Caco-2 (cell line): Measurements from ENCODE around the gene HDHD5. TPM values are rescaled to one million over a fixed set of nuclear protein-coding genes. Genes with fewer than 3 reads are reported as not detected.

Experiments used
- BruUV-seq: library from RNA; stranded (reverse); fragments of 400-500 nt; replicated peaks from 2 replicates; lab custom pipeline; 2021; lab: Mats Ljungman, UMichigan
- CTCF ChIA-PET: fragments of 300-600 bp; sonication (Branson Sonifier 250); formaldehyde crosslinking; loops from one replicate; lab custom pipeline; 2022; ENCODE audit warnings: antibody characterized with exemption; lab: Charles Lee
- POLR2A ChIA-PET: fragments of 300-600 bp; sonication (Branson Sonifier 250); formaldehyde crosslinking; loops from one replicate; lab custom pipeline; 2022; ENCODE audit warnings: antibody characterized with exemption; lab: Charles Lee
- DNase-seq, 2 experiments: peaks; one replicate each; pipeline versions ENCODE4 v3.0.0 to v3.0.0-alpha.2; 2020 to 2022
- H3K27me3 ChIP-seq: replicated peaks from 2 replicates; pipeline ENCODE4 v1.6.0; 2011; ENCODE audit warnings: low read length; ENCODE audit not compliant: control insufficient read depth, insufficient read depth
- H3K36me3 ChIP-seq: 2 replicates; pipeline ENCODE4 v1.5.1; 2011; ENCODE audit warnings: low read length; ENCODE audit not compliant: control insufficient read depth, insufficient read depth
- H3K4me1 ChIP-seq: fragments of 250-450 bp; sonication (Bioruptor Pico); 2 replicates; pipeline ENCODE4 v1.5.1; 2020; ENCODE audit warnings: mild to moderate bottlenecking
- H3K4me3 ChIP-seq: 2 replicates; pipeline ENCODE4 v1.5.1; 2011; ENCODE audit warnings: low read depth, mild to moderate bottlenecking, control low read depth, low read length
- H3K9me3 ChIP-seq: fragments of 250-450 bp; sonication (Bioruptor Pico); 2 replicates; pipeline ENCODE4 v1.5.1; 2020; ENCODE audit warnings: mild to moderate bottlenecking, moderate library complexity
- H3K27ac Mint-ChIP-seq: one replicate; pipeline ENCODE4 v1.8.0; 2022; ENCODE audit warnings: mixed read lengths; ENCODE audit not compliant: unreplicated experiment
- H3K27me3 Mint-ChIP-seq: one replicate; pipeline ENCODE4 v1.8.0; 2022; ENCODE audit warnings: mixed read lengths; ENCODE audit not compliant: insufficient read depth, unreplicated experiment
- H3K36me3 Mint-ChIP-seq: one replicate; pipeline ENCODE4 v1.8.0; 2022; ENCODE audit warnings: mild to moderate bottlenecking, mixed read lengths; ENCODE audit not compliant: insufficient read depth, unreplicated experiment
- H3K4me1 Mint-ChIP-seq: one replicate; pipeline ENCODE4 v1.8.0; 2022; ENCODE audit warnings: low read depth, mixed read lengths; ENCODE audit not compliant: unreplicated experiment
- H3K4me3 Mint-ChIP-seq: one replicate; pipeline ENCODE4 v1.8.0; 2022; ENCODE audit warnings: mild to moderate bottlenecking, moderate library complexity, mixed read lengths; ENCODE audit not compliant: unreplicated experiment
- H3K9me3 Mint-ChIP-seq: one replicate; pipeline ENCODE4 v1.8.0; 2022; ENCODE audit warnings: mixed read lengths; ENCODE audit not compliant: unreplicated experiment
- intact Hi-C: fragments of 100-400 bp; cut with micrococcal nuclease; formaldehyde crosslinking; loops from one replicate; pipeline ENCODE4 v1.10.0; 2022; ENCODE audit not compliant: unreplicated experiment
- total RNA-seq: library from RNA; stranded (reverse); gene quantifications from 2 replicates; pipeline ENCODE4 v1.2.3, GENCODE V29; 2022
- TF ChIP-seq, protein P1 (sequence below), 2 experiments: fragments of 200-600 bp in 1 of 2; IDR thresholded peaks; 1 replicate in 1 of 2; 2 replicates in 1 of 2; pipeline versions ENCODE4 v1.5.1 to v1.8.0; 2011 to 2022; ENCODE audit warnings: antibody characterized with exemption in 1 of 2, control low read depth in 1 of 2, inconsistent platforms in 1 of 2, low read depth in 1 of 2, low read length in 1 of 2, mild to moderate bottlenecking in 1 of 2, moderate library complexity in 1 of 2; ENCODE audit not compliant: insufficient read depth in 1 of 2, severe bottlenecking in 1 of 2, unreplicated experiment in 1 of 2

HDHD5 gene
- total RNA-seq, 1 experiment from 2014 or later: 57.0 TPM

DNA sequence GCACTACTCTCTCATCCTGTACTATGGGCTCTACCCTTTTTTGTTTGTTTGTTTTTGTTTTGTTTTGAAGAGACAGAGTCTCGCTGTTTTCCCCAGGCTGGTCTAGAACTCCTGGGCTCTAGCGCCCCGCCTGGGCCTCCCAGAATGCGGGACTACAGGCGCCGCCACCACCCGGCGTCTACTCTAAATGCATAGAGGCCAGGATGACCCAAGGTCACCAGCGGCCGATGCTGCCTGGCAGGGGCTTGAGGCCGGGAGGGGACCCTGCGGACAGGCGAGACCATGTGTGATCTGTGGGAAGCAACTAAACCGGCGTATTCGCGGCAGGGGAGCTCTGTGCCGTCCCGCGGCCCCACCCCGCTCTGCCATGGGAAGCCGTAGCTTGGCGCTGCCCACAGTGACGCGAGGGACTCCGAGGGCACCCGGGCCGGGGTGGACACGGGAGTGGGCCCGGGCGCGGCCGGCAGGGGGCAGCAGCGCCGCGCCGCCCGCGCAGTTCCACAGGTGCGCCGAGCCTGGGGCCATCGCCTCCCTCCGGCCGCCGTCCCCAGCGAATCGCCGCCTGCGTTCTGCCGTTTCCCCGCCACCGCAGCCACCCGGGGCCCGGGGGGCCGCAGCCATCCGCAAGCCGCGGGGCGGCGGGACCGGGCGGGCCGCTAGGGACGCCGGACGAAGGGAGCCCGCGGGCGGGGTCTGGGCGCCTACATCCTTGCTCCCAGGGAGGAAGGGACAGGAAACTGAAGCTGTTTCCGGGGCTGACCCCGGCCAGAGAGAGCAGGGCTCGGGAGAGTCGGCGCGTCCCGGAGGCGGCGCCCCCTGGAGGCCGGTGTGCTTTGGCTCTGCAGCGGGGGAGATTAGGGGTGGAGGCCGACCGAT is 12.3 kb upstream of the HDHD5 start:
- Histone ChIP-seq H3K27me3 (no peaks in the 10 kb centered on the region), H3K4me1 (0 out of 2 replicates have a peak, but pooled peaks cover 3% of the 10 kb centered on the region), H3K36me3 (no peaks in the 10 kb centered on the region), H3K9me3 (no peaks in the 10 kb centered on the region), H3K4me3 (peak overlapping the region; percentile 69)
- Mint-ChIP-seq H3K27ac (peak overlapping the region; percentile 84), H3K27me3 (peaks cover 5% of the 10 kb centered on the region), H3K4me3 (peak overlapping the region; percentile 89), H3K4me1 (peaks cover 7% of the 10 kb centered on the region), H3K36me3 (no peaks in the 10 kb centered on the region), H3K9me3 (no peaks in the 10 kb centered on the region)
- BruUV-seq: TSS peak; percentile 74
- TF ChIP-seq, protein P1, sequence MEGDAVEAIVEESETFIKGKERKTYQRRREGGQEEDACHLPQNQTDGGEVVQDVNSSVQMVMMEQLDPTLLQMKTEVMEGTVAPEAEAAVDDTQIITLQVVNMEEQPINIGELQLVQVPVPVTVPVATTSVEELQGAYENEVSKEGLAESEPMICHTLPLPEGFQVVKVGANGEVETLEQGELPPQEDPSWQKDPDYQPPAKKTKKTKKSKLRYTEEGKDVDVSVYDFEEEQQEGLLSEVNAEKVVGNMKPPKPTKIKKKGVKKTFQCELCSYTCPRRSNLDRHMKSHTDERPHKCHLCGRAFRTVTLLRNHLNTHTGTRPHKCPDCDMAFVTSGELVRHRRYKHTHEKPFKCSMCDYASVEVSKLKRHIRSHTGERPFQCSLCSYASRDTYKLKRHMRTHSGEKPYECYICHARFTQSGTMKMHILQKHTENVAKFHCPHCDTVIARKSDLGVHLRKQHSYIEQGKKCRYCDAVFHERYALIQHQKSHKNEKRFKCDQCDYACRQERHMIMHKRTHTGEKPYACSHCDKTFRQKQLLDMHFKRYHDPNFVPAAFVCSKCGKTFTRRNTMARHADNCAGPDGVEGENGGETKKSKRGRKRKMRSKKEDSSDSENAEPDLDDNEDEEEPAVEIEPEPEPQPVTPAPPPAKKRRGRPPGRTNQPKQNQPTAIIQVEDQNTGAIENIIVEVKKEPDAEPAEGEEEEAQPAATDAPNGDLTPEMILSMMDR (IDR thresholded peaks at IDR 0.05; ENCODE audit: insufficient read depth in 1 of 2, low read depth in 1 of 2, low read length in 1 of 2, severe bottlenecking in 1 of 2, unreplicated experiment in 1 of 2): peak; percentile 65 to 93
- intact Hi-C loops: loop anchor here (1.0 kb wide), 3 partner anchors 12 to 330 kb away; partner anchors contain the start of gene HDHD5
- ChIA-PET CTCF (interaction anchor here (0.5 to 2.5 kb wide), 45 partner anchors 9 to 333 kb away, joined by 3 to 90 read pairs (median 4); partner anchors contain the start of genes CECR2 and HDHD5), POLR2A (interaction anchor here (1.0 to 1.5 kb wide), 3 partner anchors 12 to 330 kb away, joined by 4 to 7 read pairs (median 5); partner anchors contain the start of gene HDHD5)
- DNase-seq: peak; percentile 89 to 94

DNA sequence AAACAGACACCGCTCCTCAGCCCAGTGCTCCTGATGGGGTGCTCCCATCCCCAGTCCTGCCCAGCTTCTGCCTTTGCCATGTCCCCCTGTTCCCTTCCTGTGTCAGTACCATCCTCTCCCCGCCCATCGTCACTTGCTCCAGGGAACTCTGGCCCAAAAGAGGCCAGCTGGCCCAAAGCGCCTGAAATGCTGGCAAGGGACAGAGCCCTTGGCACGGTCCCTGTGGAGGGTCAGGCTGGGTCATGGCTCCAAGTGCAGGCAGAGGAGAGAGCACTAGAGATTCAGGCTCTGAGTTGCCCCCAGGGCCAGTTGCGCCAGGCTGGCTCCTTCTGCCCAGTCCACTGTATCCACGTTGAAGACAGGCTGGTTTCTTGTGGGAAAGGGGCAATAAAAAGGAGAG is 8.4 kb upstream of the HDHD5 start:
- 0 out of 2 replicates have a peak, but pooled peaks cover 3% of the 10 kb centered on the region for H3K4me1 ChIP-seq
- Mint-ChIP-seq H3K27me3 (peaks cover 3% of the 10 kb centered on the region), H3K4me1 (peaks cover 7% of the 10 kb centered on the region), H3K4me3 (no peak overlapping the region), H3K9me3 (no peaks in the 10 kb centered on the region), H3K36me3 (no peaks in the 10 kb centered on the region), H3K27ac (no peak overlapping the region)
- no peak for DNase-seq
- H3K36me3 ChIP-seq: no peaks in the 10 kb centered on the region
- ChIA-PET CTCF (no interaction called here), POLR2A (no interaction called here)
- no peaks in the 10 kb centered on the region for H3K27me3 ChIP-seq
- intact Hi-C loops: no loop called here
- no peak overlapping the region for H3K4me3 ChIP-seq
- no peaks in the 10 kb centered on the region for H3K9me3 ChIP-seq
- no TSS peak for BruUV-seq
- TF ChIP-seq, protein P1 (IDR thresholded peaks at IDR 0.05; ENCODE audit: insufficient read depth in 1 of 2, low read depth in 1 of 2, low read length in 1 of 2, severe bottlenecking in 1 of 2, unreplicated experiment in 1 of 2): no peak

DNA sequence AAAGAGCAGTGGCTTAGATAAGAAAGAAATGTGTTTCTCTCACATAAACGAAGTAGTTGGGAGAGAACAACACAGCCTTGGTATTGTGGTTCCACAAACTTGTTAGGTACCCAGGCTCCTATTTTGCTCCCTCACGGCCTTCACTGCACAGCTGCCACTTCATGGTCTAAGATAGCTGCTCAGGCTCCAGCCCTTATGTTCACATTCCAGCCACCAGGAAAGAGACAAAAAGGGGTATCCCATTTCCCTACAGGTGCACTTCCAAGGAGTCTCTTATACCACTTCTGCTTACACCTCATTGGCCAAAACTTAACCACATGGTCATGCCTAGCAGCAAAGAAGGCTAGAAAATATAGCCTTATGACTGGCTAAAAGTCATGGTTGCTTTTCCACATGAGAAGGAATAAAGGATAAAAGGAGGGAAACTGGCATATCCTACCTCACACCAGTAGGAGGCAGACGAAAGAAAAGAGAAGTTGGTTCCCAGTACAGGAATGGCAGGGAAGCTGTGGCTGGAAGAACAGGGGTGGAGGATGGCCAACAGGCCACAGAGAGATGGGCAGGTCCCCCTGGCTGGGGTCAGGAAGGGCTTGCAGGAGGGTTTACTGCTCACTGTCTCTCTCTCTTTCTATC is 5.4 kb upstream of the HDHD5 start:
- no TSS peak for BruUV-seq
- Mint-ChIP-seq H3K36me3 (peaks cover 5% of the 10 kb centered on the region), H3K4me1 (no peaks in the 10 kb centered on the region), H3K27me3 (peaks cover 3% of the 10 kb centered on the region), H3K4me3 (no peak overlapping the region), H3K9me3 (no peaks in the 10 kb centered on the region), H3K27ac (no peak overlapping the region)
- TF ChIP-seq, protein P1 (IDR thresholded peaks at IDR 0.05; ENCODE audit: insufficient read depth in 1 of 2, low read depth in 1 of 2, low read length in 1 of 2, severe bottlenecking in 1 of 2, unreplicated experiment in 1 of 2): no peak
- no peaks in the 10 kb centered on the region for H3K9me3 ChIP-seq
- ChIA-PET POLR2A (no interaction called here), CTCF (interaction anchor here (1.0 kb wide), 1 partner anchor 337 kb away, joined by 5 read pairs; no protein-coding TSS in a partner anchor)
- no peaks in the 10 kb centered on the region for H3K4me1 ChIP-seq
- no peaks in the 10 kb centered on the region for H3K27me3 ChIP-seq
- H3K36me3 ChIP-seq: no peaks in the 10 kb centered on the region
- H3K4me3 ChIP-seq: no peak overlapping the region
- intact Hi-C loops: no loop called here
- DNase-seq: peak in 1 of 2 experiments; percentile 15
